Colonic mucosa (tissue), 4 donors: ENCODE results near the gene ELP2. TPM values are rescaled to one million over a fixed set of nuclear protein-coding genes. Genes with fewer than 3 reads are reported as not detected.

Source experiments
- DNase-seq: peaks from one replicate; pipeline ENCODE4 v3.0.0-alpha.2; 2020
- H3K27ac ChIP-seq: fragments of 200-600 bp; one replicate; pipeline ENCODE4 v1.8.0; 2021
- H3K27me3 ChIP-seq: fragments of 200-600 bp; one replicate; pipeline ENCODE4 v1.8.0; 2021
- H3K36me3 ChIP-seq: fragments of 200-600 bp; one replicate; pipeline ENCODE4 v1.8.0; 2021
- H3K4me1 ChIP-seq: fragments of 200-600 bp; one replicate; pipeline ENCODE4 v1.8.0; 2021; ENCODE audit warnings: mild to moderate bottlenecking
- H3K4me3 ChIP-seq: fragments of 200-600 bp; one replicate; pipeline ENCODE4 v1.8.0; 2021
- H3K9ac ChIP-seq, 2 donors: one replicate each; pipeline ENCODE4 v1.7.0; 2013; ENCODE audit warnings: control low read depth in 2 of 2, low read depth in 2 of 2, low read length in 2 of 2
- H3K9me3 ChIP-seq: fragments of 200-600 bp; one replicate; pipeline ENCODE4 v1.8.0; 2021
- CTCF ChIP-seq: fragments of 200-600 bp; IDR thresholded peaks from one replicate; pipeline ENCODE4 v1.8.0; 2022; ENCODE audit warnings: antibody characterized with exemption, mild to moderate bottlenecking
- intact Hi-C: fragments of 100-400 bp; cut with DNase I; formaldehyde crosslinking; loops from one replicate; pipeline ENCODE4 v1.14.1; 2022
- total RNA-seq, 2 donors: library from RNA; stranded (reverse); fragmentation: NEBNext Ultra II Directional in 1 of 2; extraction: Animal tissue kit (Norgen Biotek cat#: 25700) in 1 of 2; gene quantifications; one replicate each; pipeline ENCODE4 v1.2.1, GENCODE V29; 2021
- donor health status: healthy.
- donor health status: DM: no; HTN: no; CAD: no.
- donor health status: DM: no; HTN: no; CAD: no.

ELP2 gene
- total RNA-seq, 2 donors from 2014 or later = 48.3 to 51.6 TPM

GRCh38 chr18:36141576-36141975, 11.9 kb downstream of the ELP2 start:
- peaks cover 22% of the 10 kb centered on the region for H3K36me3 ChIP-seq

GRCh38 chr18:36142751-36143150, 13.1 kb downstream of the ELP2 start:
- no peak for DNase-seq
- Histone ChIP-seq H3K9ac (no peak overlapping the region), H3K9me3 (no peaks in the 10 kb centered on the region), H3K27me3 (no peaks in the 10 kb centered on the region), H3K4me3 (no peak overlapping the region), H3K4me1 (no peaks in the 10 kb centered on the region), H3K36me3 (peaks cover 22% of the 10 kb centered on the region), H3K27ac (no peak overlapping the region)
- intact Hi-C loops = no loop called here
- no peak for TF ChIP-seq CTCF

More at GRCh38 chr18:36141576-36141975, 11.9 kb downstream of the ELP2 start:
- Histone ChIP-seq H3K4me3 (no peak overlapping the region), H3K27ac (no peak overlapping the region), H3K9me3 (no peaks in the 10 kb centered on the region), H3K27me3 (no peaks in the 10 kb centered on the region), H3K9ac (no peak overlapping the region), H3K4me1 (no peaks in the 10 kb centered on the region)
- no peak for TF ChIP-seq CTCF
- no peak for DNase-seq
- intact Hi-C loops = no loop called here

GRCh38 chr18:36143391-36143790, 13.7 kb downstream of the ELP2 start:
- no peaks in the 10 kb centered on the region for H3K4me1 ChIP-seq
- DNase-seq = no peak

GRCh38 chr18:36149514-36150289, 20.0 kb downstream of the ELP2 start:
- H3K4me1 ChIP-seq = no peaks in the 10 kb centered on the region
- no peak overlapping the region for H3K9ac ChIP-seq
- no peak overlapping the region for H3K4me3 ChIP-seq
- H3K9me3 ChIP-seq = no peaks in the 10 kb centered on the region
- TF ChIP-seq CTCF = no peak
- no peaks in the 10 kb centered on the region for H3K27me3 ChIP-seq
- intact Hi-C loops = no loop called here
- no peak for DNase-seq
- H3K27ac ChIP-seq = no peak overlapping the region
- peaks cover 10% of the 10 kb centered on the region for H3K36me3 ChIP-seq

More at GRCh38 chr18:36143391-36143790, 13.7 kb downstream of the ELP2 start:
- Histone ChIP-seq H3K27me3 (no peaks in the 10 kb centered on the region), H3K36me3 (peaks cover 20% of the 10 kb centered on the region), H3K9ac (no peak overlapping the region), H3K27ac (no peak overlapping the region), H3K9me3 (no peaks in the 10 kb centered on the region), H3K4me3 (no peak overlapping the region)
- intact Hi-C loops = no loop called here
- TF ChIP-seq CTCF = no peak

GRCh38 chr18:36152781-36153180, 23.1 kb downstream of the ELP2 start:
- Histone ChIP-seq H3K27ac (no peak overlapping the region), H3K27me3 (no peaks in the 10 kb centered on the region), H3K9me3 (no peaks in the 10 kb centered on the region), H3K9ac (no peak overlapping the region), H3K36me3 (peaks cover 4% of the 10 kb centered on the region), H3K4me3 (no peak overlapping the region), H3K4me1 (no peaks in the 10 kb centered on the region)
- TF ChIP-seq CTCF = no peak
- intact Hi-C loops = no loop called here
- no peak for DNase-seq
